Gastrocnemius medialis (tissue), 4 donors: ENCODE results near the gene FOXA2.

ENCODE experiments used
- CTCF ChIP-seq, 5 experiments: fragments of 450-650 bp in 3 of 5; fragments of 200-600 bp in 2 of 5; sonication (generic) in 2 of 5; IDR thresholded peaks in 4 of 5; conservative IDR thresholded peaks in 1 of 5; 1 replicate in 4 of 5; 2 replicates in 1 of 5; pipeline ENCODE4 v1.5.1; 2016 to 2019; ENCODE audit warnings: antibody characterized with exemption in 5 of 5, mild to moderate bottlenecking in 3 of 5, moderate library complexity in 3 of 5
- POLR2A ChIP-seq, 2 donors: fragments of 450-650 bp; IDR thresholded peaks; one replicate each; pipeline ENCODE4 v1.6.1; 2017; ENCODE audit warnings: antibody characterized with exemption in 2 of 2, mild to moderate bottlenecking in 2 of 2, moderate library complexity in 2 of 2

GRCh38 chr20:22532598-22532997 is 51.8 kb downstream of the FOXA2 start:
- no peak for TF ChIP-seq CTCF (IDR thresholded peaks at IDR 0.05 in 4 of 5, conservative IDR thresholded peaks at IDR 0.05 in 1 of 5)
- no peak for TF ChIP-seq POLR2A (IDR thresholded peaks at IDR 0.05)
